CD1c-positive myeloid dendritic cell (primary cell): Measurements from ENCODE around the gene DOCK2.
A peak's percentile ranks its signal among the peaks of the same experiment; 100 is the strongest.

Source experiments
- DNase-seq: peaks from one replicate; pipeline ENCODE4 v3.0.0-alpha.2; 2016; ENCODE audit errors: extremely low spot score

DOCK2 gene

GRCh38 chr5:169688106-169688505, 51.0 kb downstream of the DOCK2 start:
- DNase-seq, result no peak

GRCh38 chr5:169691471-169691870, 54.4 kb downstream of the DOCK2 start:
- no peak for DNase-seq

GRCh38 chr5:169694091-169694625, 57.1 kb downstream of the DOCK2 start:
- DNase-seq, result no peak

GRCh38 chr5:169695025-169695625, 58.0 kb downstream of the DOCK2 start:
- DNase-seq, result no peak

- DNase-seq, result no peak
Observed at GRCh38 chr5:169695919-169696490, 58.9 kb downstream of the DOCK2 start.

- DNase-seq, result no peak
Observed at GRCh38 chr5:169696621-169697510, 59.8 kb downstream of the DOCK2 start.

GRCh38 chr5:169697511-169697890, 60.4 kb downstream of the DOCK2 start:
- DNase-seq, result no peak

- DNase-seq, result no peak
Observed at GRCh38 chr5:169697976-169698375, 60.9 kb downstream of the DOCK2 start.

GRCh38 chr5:169700611-169701010, 63.5 kb downstream of the DOCK2 start:
- DNase-seq, result no peak

- DNase-seq, result no peak
Observed at GRCh38 chr5:169701910-169702451, 64.9 kb downstream of the DOCK2 start.

- DNase-seq, result peak; percentile 74
Observed at GRCh38 chr5:169702693-169703481, 65.8 kb downstream of the DOCK2 start.

GRCh38 chr5:169703813-169704212, 66.7 kb downstream of the DOCK2 start:
- peak; percentile 26 for DNase-seq

GRCh38 chr5:169705322-169705721, 68.2 kb downstream of the DOCK2 start:
- no peak for DNase-seq

GRCh38 chr5:169706071-169706470, 69.0 kb downstream of the DOCK2 start:
- no peak for DNase-seq

- DNase-seq, result no peak
Observed at GRCh38 chr5:169706758-169707450, 69.8 kb downstream of the DOCK2 start.

GRCh38 chr5:169707686-169708085, 70.6 kb downstream of the DOCK2 start:
- no peak for DNase-seq

GRCh38 chr5:169710675-169711074, 73.6 kb downstream of the DOCK2 start:
- no peak for DNase-seq

- DNase-seq, result no peak
Observed at GRCh38 chr5:169711551-169712225, 74.6 kb downstream of the DOCK2 start.

GRCh38 chr5:169712428-169712827, 75.4 kb downstream of the DOCK2 start:
- DNase-seq, result no peak

GRCh38 chr5:169716287-169716686, 79.2 kb downstream of the DOCK2 start:
- peak; percentile 25 for DNase-seq
